Suprapubic skin (tissue), 4 donors: ENCODE results near the gene SCNN1G. TPM values are rescaled to one million over a fixed set of nuclear protein-coding genes. Genes with fewer than 3 reads are reported as not detected.

Experiments used
- DNase-seq, 2 donors: peaks; one replicate each; pipeline ENCODE4 v3.0.0-alpha.2; 2019; ENCODE audit warnings: low spot score in 2 of 2
- H3K27ac ChIP-seq: fragments of 200-600 bp; sonication (generic); one replicate; pipeline ENCODE4 v1.5.1; 2019
- H3K27me3 ChIP-seq: fragments of 200-600 bp; sonication (generic); one replicate; pipeline ENCODE4 v1.5.1; 2019
- H3K36me3 ChIP-seq: fragments of 200-600 bp; sonication (generic); one replicate; pipeline ENCODE4 v1.5.1; 2019
- H3K4me1 ChIP-seq: fragments of 200-600 bp; sonication (generic); one replicate; pipeline ENCODE4 v1.5.1; 2019
- H3K4me3 ChIP-seq: fragments of 200-600 bp; sonication (generic); one replicate; pipeline ENCODE4 v1.5.1; 2019; ENCODE audit warnings: mild to moderate bottlenecking
- H3K9me3 ChIP-seq: fragments of 200-600 bp; sonication (generic); one replicate; pipeline ENCODE4 v1.5.1; 2019
- CTCF ChIP-seq, 2 donors: fragments of 200-600 bp in 1 of 2; fragments of 450-650 bp in 1 of 2; sonication (generic) in 1 of 2; IDR thresholded peaks; one replicate each; pipeline ENCODE4 v1.5.1; 2016 to 2019; ENCODE audit warnings: antibody characterized with exemption in 2 of 2, mild to moderate bottlenecking in 1 of 2, moderate library complexity in 1 of 2
- EP300 ChIP-seq: sonication (generic); formaldehyde crosslinking; IDR thresholded peaks from one replicate; pipeline ENCODE4 v1.6.1; 2017; ENCODE audit warnings: antibody characterized with exemption
- POLR2A ChIP-seq, 2 donors: fragments of 450-650 bp; IDR thresholded peaks; one replicate each; pipeline ENCODE4 v1.6.1; 2017; ENCODE audit warnings: antibody characterized with exemption in 2 of 2, mild to moderate bottlenecking in 2 of 2, moderate library complexity in 2 of 2
- POLR2AphosphoS5 ChIP-seq, 3 donors: sonication (generic); formaldehyde crosslinking; IDR thresholded peaks; one replicate each; pipeline ENCODE4 v1.6.1; 2017; ENCODE audit warnings: antibody characterized with exemption in 3 of 3
- WGBS: methylation state at CpG from one replicate; pipeline ENCODE4 v1.1.5; 2018; 5-methylcytosine and 5-hydroxymethylcytosine counted together
- total RNA-seq, 4 donors: library from RNA; depleted of rRNA; stranded (reverse); fragments of >200 nt; gene quantifications; one replicate each; pipeline ENCODE4 v1.1.0, GENCODE V29; 2016

Gene SCNN1G
- total RNA-seq, 4 donors from 2014 or later, result 8.5 to 25.6 (median 16.6) TPM

- Histone ChIP-seq H3K4me3 (peak overlapping the region; percentile 65), H3K27me3 (peaks cover 41% of the 10 kb centered on the region), H3K27ac (no peak overlapping the region), H3K36me3 (peaks cover 2% of the 10 kb centered on the region), H3K4me1 (peaks cover 16% of the 10 kb centered on the region), H3K9me3 (no peaks in the 10 kb centered on the region)
- no peak for TF ChIP-seq POLR2AphosphoS5 (IDR thresholded peaks at IDR 0.05)
- no peak for TF ChIP-seq CTCF (IDR thresholded peaks at IDR 0.05)
- no peak for TF ChIP-seq EP300
- no peak for TF ChIP-seq POLR2A (IDR thresholded peaks at IDR 0.05)
- DNase-seq, result no peak
- WGBS, result 22% methylated on average over 4 of the region's 4 CpGs
Observed at GRCh38 chr16:23183543-23183862, 958 bp downstream of the SCNN1G start.

GRCh38 chr16:23185656-23186055 is 3.1 kb downstream of the SCNN1G start:
- peaks cover 16% of the 10 kb centered on the region for H3K4me1 ChIP-seq
- 42% methylated on average over 11 of the region's 11 CpGs for WGBS
- no peaks in the 10 kb centered on the region for H3K9me3 ChIP-seq
- peaks cover 37% of the 10 kb centered on the region for H3K27me3 ChIP-seq
- H3K36me3 ChIP-seq, result peaks cover 2% of the 10 kb centered on the region
- no peak overlapping the region for H3K27ac ChIP-seq
- TF ChIP-seq EP300 (no peak), POLR2A (IDR thresholded peaks at IDR 0.05) (no peak), CTCF (IDR thresholded peaks at IDR 0.05) (no peak), POLR2AphosphoS5 (IDR thresholded peaks at IDR 0.05) (no peak)
- no peak overlapping the region for H3K4me3 ChIP-seq
- no peak for DNase-seq

DNA sequence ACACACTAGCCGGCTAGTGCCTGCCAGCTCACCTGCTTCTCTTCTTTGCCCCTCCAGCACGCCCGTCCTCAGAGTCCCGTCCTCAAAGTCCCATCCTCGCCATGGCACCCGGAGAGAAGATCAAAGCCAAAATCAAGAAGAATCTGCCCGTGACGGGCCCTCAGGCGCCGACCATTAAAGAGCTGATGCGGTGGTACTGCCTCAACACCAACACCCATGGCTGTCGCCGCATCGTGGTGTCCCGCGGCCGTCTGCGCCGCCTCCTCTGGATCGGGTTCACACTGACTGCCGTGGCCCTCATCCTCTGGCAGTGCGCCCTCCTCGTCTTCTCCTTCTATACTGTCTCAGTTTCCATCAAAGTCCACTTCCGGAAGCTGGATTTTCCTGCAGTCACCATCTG is 3.6 kb downstream of the SCNN1G start:
- WGBS, result 81% methylated on average over 23 of the region's 24 CpGs
- TF ChIP-seq CTCF (IDR thresholded peaks at IDR 0.05), result no peak
- TF ChIP-seq POLR2AphosphoS5 (IDR thresholded peaks at IDR 0.05), result no peak
- TF ChIP-seq EP300, result no peak
- TF ChIP-seq POLR2A (IDR thresholded peaks at IDR 0.05), result no peak
- H3K27me3 ChIP-seq, result peaks cover 32% of the 10 kb centered on the region
- H3K9me3 ChIP-seq, result no peaks in the 10 kb centered on the region
- H3K4me1 ChIP-seq, result peaks cover 16% of the 10 kb centered on the region
- H3K36me3 ChIP-seq, result peaks cover 2% of the 10 kb centered on the region
- H3K27ac ChIP-seq, result no peak overlapping the region
- no peak for DNase-seq
- no peak overlapping the region for H3K4me3 ChIP-seq

GRCh38 chr16:23187341-23187740 is 4.8 kb downstream of the SCNN1G start:
- no peak for TF ChIP-seq POLR2A (IDR thresholded peaks at IDR 0.05)
- TF ChIP-seq EP300, result no peak
- TF ChIP-seq CTCF (IDR thresholded peaks at IDR 0.05), result no peak
- WGBS, result 76% methylated on average over 3 of the region's 3 CpGs
- no peak overlapping the region for H3K4me3 ChIP-seq
- peaks cover 2% of the 10 kb centered on the region for H3K36me3 ChIP-seq
- H3K27ac ChIP-seq, result no peak overlapping the region
- no peaks in the 10 kb centered on the region for H3K9me3 ChIP-seq
- H3K27me3 ChIP-seq, result peaks cover 23% of the 10 kb centered on the region
- H3K4me1 ChIP-seq, result peaks cover 13% of the 10 kb centered on the region
- no peak for DNase-seq

GRCh38 chr16:23188911-23189310 is 6.4 kb downstream of the SCNN1G start:
- H3K4me3 ChIP-seq, result no peak overlapping the region
- no peaks in the 10 kb centered on the region for H3K9me3 ChIP-seq
- DNase-seq, result no peak
- peaks cover 2% of the 10 kb centered on the region for H3K4me1 ChIP-seq
- TF ChIP-seq EP300 (no peak), POLR2AphosphoS5 (IDR thresholded peaks at IDR 0.05) (no peak), CTCF (IDR thresholded peaks at IDR 0.05) (no peak), POLR2A (IDR thresholded peaks at IDR 0.05) (no peak)
- WGBS, result 73% methylated on average over 2 of the region's 2 CpGs
- peaks cover 2% of the 10 kb centered on the region for H3K36me3 ChIP-seq
- H3K27ac ChIP-seq, result no peak overlapping the region
- peaks cover 11% of the 10 kb centered on the region for H3K27me3 ChIP-seq
